ENCODE results near the gene PICK1.
"Not testable (repeated sequence)": the region's sequence is repeated elsewhere in the genome, so short reads cannot be mapped to it uniquely, and the experiment has no call there.

PICK1 gene

GRCh38 chr22:38077096-38077495, 19.9 kb downstream of the PICK1 start:
- no peak for DNase-seq

- DNase-seq = no peak
These were observed 20.4 kb downstream of the PICK1 start for GRCh38 chr22:38077595-38077994.

DNA sequence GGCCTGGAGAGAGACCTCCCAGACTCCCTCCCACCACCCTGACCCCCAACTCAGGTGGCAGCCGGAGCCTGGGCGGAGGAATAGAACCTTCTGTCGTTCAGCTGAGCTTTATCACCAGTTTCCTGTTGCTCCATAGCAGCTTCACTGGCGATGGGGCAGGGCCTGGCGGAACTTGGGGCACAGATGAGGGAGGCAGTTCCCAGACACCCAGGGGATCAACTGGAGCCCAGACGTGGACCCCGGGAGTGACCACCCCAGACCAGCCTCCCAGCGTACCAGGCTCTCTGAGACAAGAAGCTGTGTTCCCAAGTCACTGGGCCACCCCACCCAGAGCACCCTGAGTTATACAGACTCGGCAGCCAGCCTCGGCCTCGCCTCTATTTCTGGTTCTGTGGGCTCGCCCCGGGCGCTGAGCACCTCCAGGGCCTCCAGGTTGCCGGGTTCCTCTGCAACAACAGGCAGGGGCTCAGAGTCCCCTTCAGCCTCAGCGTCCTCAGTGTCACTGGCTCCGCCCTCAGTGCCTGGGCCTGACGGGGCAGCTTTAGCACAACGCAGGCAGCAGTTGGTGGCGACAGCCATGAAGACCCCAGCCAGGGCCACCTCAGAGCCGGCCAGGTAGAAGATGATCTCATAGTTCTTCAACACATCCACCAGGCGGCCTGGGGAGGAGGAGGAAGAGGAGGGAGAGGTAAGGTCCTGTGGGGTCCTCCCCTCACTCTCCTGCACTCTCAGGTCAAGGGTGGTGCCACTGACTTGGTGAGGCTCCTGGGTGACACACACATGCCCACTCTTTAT, 21.0 kb downstream of the PICK1 start:
- DNase-seq = no peak

DNA sequence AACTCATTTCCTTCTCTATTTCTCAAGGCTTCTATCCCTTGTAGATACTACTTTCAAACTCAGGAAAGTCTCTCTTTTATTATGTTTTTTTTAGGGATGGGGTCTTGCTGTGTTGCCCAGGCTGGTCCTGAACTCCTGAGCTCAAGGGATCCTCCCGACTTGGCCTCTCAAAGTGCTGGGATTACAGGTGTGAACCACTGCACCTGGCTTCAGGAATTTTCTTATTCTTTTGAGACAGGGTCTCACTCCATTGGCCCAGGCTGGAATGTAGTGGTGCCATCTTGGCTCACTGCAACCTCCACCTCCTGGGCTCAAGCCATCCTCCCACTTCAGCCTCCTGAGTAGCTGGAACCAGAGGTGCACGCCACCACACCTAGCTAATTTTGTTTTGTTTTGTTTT, 22.0 kb downstream of the PICK1 start:
- not testable (repeated sequence) for DNase-seq

DNA sequence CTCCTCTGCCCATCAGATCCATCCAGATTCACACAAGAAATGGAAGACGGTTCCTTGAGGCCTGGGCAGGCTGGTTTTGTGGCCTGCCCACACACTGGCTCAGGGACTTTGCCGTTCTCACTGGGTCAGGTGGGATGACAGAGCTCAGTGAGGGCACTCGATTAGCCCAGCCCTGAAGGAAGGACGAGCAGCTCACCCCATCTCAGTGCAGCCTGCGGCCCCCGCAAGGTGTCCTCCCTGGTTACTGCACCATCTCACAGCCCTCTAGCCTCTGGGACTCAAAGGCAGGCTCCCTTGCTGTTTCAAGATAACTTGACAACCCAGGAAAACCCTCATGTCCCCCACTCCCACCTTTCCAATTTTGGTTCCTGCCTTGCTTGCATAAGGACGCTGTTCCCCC, 22.6 kb downstream of the PICK1 start:
- no peak for DNase-seq

- DNase-seq = no peak
These were observed 23.3 kb downstream of the PICK1 start for GRCh38 chr22:38080474-38080849.

DNA sequence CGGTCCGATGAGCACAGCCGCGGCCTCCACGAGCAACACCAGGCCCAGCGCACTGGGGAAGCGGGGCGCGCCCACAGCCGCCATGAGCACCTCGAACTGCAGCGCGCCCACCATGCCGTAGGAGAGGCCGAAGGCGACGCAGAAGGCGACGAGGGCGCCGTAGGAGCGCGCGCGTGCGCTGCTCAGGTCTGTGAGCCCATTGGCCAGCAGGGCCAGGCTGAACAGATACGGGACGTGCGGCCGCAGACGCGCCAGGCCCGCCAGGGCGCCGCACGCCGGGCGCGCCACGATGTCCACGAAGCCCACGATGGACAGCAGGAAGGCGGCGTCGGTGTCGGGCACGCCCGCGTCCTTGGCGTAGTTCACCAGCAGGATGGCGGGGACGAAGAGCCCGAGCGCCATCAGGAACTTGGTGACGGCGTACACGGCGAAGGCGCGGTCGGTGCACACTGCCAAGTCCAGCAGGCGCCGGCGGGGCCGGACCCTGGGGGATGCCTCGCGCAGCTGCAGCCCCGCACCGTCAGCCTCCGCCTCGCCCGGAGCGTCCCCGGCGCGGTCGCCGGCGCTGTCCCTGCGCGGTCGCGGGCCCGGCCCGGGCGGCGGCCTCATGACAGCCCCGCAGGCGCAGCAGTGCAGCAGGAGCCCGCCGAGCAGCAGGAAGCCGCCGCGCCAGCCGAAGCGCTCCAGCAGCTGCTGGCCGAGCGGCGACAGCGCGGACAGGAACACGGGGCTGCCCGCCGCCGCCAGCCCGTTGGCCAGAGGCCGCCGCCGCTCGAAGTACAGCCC, 23.8 kb downstream of the PICK1 start:
- DNase-seq = peak; percentile 5 to 39

DNA sequence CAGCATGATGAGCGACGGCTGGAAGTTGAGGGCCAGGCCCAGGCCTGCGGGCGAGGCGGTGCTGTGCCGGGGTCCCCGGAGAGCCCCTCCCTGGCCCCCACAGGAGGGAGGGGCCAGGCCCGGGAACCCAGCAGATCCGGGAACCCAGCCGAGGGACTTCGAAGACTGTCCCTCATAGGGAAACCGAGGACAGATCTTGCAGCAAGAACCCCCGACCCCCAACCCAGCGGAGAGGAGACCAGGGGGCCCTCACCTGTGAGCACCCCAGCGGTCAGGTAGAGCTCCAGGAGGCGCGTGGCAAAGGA, 24.4 kb downstream of the PICK1 start:
- DNase-seq = no peak

GRCh38 chr22:38081941-38082828, 25.0 kb downstream of the PICK1 start:
- no peak for DNase-seq

GRCh38 chr22:38082986-38083710, 25.9 kb downstream of the PICK1 start:
- no peak for DNase-seq

DNA sequence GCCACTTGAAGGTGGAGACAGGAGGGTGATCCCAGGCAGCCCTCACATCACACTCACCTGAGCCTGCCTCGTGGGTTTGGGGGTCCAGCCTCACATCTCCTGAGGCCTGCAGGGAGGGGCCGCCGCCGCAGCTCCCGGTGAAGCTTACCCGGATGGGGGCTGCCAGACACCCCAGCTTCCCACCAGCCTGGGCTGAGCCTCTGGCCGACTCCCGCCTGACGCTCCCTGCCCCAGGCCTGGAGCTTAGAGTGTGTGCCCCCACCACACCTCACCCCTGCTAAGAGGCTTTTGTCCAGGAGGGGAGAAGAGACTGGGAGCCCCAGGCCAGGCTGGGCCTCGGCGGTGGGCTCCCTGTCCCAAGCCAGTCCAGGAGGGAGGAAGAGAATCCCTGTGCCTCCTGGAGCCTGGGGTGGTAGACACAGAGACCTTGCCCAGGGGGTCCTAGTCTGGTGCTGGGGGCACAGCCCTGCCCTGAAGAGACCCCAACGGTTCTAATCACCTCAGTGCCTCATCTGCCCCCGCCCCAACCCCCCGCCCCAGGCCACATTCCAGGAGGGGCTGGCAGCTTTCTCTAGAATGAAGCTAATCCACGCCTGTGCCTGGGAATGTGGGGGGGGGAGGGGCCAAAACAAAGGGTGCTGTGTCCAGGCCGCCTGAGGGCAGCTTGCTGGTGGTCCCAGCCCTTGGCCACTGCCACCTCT, 26.9 kb downstream of the PICK1 start, which contains the start of gene SLC16A8:
Gene SLC16A8 (minus strand): TSS at position 254 of the 701 bp plus-strand sequence. CDS start 1,311 bp downstream, outside the sequence.
- DNase-seq = no peak

DNA sequence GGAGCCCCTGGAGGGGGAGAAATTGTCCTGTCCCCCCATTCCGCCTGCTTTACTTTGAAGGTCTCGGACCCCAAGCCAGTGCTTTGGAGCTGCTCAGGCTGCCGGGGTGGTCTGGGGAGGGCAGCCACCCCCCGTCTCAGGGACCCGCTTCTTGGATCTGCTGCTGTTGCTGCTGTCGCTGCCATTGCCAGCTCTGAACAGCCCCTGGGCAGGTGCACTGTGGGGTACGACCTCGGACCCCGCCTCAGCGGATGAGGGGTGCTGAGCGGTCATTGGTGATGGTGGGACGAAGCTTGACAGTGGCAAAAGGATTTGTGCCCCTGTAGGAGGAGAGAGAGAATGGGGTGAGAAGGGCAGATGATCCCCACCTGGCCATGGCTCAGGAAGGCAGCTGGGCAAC, 27.9 kb downstream of the PICK1 start:
- DNase-seq = no peak

GRCh38 chr22:38085501-38085900, 28.3 kb downstream of the PICK1 start:
- no peak for DNase-seq

- no peak for DNase-seq
These were observed 29.0 kb downstream of the PICK1 start for GRCh38 chr22:38086001-38086845.

- DNase-seq = no peak
These were observed 29.7 kb downstream of the PICK1 start for GRCh38 chr22:38086942-38087341.

DNA sequence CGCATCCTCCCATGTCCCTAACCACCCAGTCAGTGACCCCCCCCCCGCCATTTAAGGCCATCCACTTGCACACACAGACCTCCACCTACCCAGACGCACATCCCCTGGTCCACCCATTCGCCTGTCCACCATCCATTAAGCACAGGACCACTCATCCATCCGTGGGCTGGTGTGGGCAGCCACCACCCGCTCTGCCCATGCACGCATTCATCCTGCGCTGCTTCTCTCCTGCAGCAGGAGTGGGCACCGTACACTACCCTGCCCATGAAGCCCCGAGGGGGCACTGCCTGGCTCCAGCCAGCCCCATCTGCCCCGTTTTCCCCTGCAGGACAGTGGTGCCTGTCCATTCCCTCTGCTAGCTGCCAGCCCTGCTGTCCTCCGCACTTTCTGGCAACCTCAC, 30.7 kb downstream of the PICK1 start:
- DNase-seq = no peak

DNA sequence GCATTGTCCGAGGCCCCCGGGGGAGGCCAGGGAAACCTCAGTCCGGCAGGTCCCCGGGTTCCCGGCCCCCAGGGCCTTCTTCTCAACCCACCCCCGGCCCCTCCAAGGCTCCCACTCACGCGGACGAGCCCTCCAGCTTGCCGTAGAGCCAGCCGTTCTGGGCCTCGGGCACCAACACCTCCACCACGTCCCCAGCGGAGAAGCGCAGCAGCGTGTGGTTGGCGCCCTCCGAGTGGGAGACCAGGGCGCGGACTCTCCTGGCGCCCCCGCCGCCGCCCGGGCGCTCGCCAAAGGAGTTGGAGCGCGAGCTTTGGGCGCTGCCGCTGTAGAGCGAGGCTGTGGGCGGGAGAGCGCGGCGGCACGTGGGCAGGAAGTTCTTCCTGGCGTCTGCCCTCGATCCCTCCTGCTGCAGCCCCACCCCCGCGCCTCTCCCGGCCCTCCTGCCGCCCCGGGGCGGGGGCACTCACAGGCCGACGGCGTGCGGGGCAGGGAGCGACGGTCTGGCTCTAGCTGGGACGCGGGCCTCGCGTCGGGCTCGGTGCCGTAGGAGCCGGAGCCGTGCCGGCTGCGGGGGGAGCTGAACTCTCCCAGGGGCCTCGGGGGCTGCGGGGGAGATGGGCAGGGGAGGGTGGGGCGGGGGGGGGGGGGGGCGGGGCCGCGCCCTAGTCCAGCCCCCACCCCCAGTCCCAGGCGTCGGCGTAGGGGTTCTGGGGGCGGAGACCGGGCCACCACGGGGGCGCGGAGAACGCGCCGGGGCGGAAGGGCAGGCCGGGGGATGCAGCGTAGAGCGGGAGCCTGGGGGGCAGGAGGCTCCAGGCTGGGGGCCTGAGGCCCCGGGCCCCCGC, 31.6 kb downstream of the PICK1 start:
- DNase-seq = no peak

GRCh38 chr22:38089474-38089851, 32.3 kb downstream of the PICK1 start:
- no peak for DNase-seq

- no peak for DNase-seq
These were observed 39.9 kb downstream of the PICK1 start for GRCh38 chr22:38097058-38097457.
